Coronary artery (tissue), 2 donors: ENCODE measurements around the gene AREL1.
A peak's percentile ranks its signal among the peaks of the same experiment; 100 is the strongest.

Experiments
- DNase-seq: peaks from one replicate; pipeline ENCODE4 v3.0.0-alpha.2; 2017; ENCODE audit warnings: low spot score
- H3K27ac ChIP-seq, 2 donors: fragments of 200-600 bp; sonication (generic); one replicate each; pipeline ENCODE4 v1.5.1; 2016 to 2019
- H3K4me3 ChIP-seq: fragments of 200-600 bp; sonication (generic); 2 replicates; pipeline ENCODE4 v1.5.1; 2016; ENCODE audit warnings: mild to moderate bottlenecking, moderate library complexity
- CTCF ChIP-seq: fragments of 200-600 bp; sonication (generic); IDR thresholded peaks from one replicate; pipeline ENCODE4 v1.5.1; 2019; ENCODE audit warnings: antibody characterized with exemption

AREL1 gene

GRCh38 chr14:74661726-74662450 lies 51.0 kb downstream of the AREL1 start:
- DNase-seq = peak; percentile 84
- no peak overlapping the region for H3K4me3 ChIP-seq
- H3K27ac ChIP-seq = peak overlapping the region; percentile 49 to 88
- TF ChIP-seq CTCF = no peak

GRCh38 chr14:74660863-74661262 lies 52.0 kb downstream of the AREL1 start:
- no peak overlapping the region for H3K4me3 ChIP-seq
- no peak for DNase-seq
- TF ChIP-seq CTCF = no peak
- H3K27ac ChIP-seq = peak overlapping the region; percentile 49 to 71

- peak overlapping the region in 1 of 2 donors; percentile 49 for H3K27ac ChIP-seq
- no peak for TF ChIP-seq CTCF
These were observed 52.7 kb downstream of the AREL1 start for GRCh38 chr14:74660167-74660566.

GRCh38 chr14:74658535-74659131 lies 54.2 kb downstream of the AREL1 start:
- no peak for TF ChIP-seq CTCF
- no peak for DNase-seq
- Histone ChIP-seq H3K27ac (no peak overlapping the region), H3K4me3 (no peak overlapping the region)

More at GRCh38 chr14:74660167-74660566, 52.7 kb downstream of the AREL1 start:
- no peak for DNase-seq
- no peak overlapping the region for H3K4me3 ChIP-seq

- no peak for DNase-seq
- Histone ChIP-seq H3K27ac (no peak overlapping the region), H3K4me3 (no peak overlapping the region)
- TF ChIP-seq CTCF = no peak
These were observed 55.9 kb downstream of the AREL1 start for GRCh38 chr14:74656964-74657363.

GRCh38 chr14:74655599-74656395 lies 57.1 kb downstream of the AREL1 start:
- TF ChIP-seq CTCF = no peak
- DNase-seq = no peak
- Histone ChIP-seq H3K27ac (peak overlapping the region in 1 of 2 donors; percentile 65), H3K4me3 (no peak overlapping the region)
